Gastrocnemius medialis (tissue), 4 donors: ENCODE results near the gene PRPH.
"Not testable (repeated sequence)": the region's sequence is repeated elsewhere in the genome, so short reads cannot be mapped to it uniquely, and the experiment has no call there.

Source experiments
- POLR2A ChIP-seq, 2 donors: fragments of 450-650 bp; IDR thresholded peaks; one replicate each; pipeline ENCODE4 v1.6.1; 2017; ENCODE audit warnings: antibody characterized with exemption in 2 of 2, mild to moderate bottlenecking in 2 of 2, moderate library complexity in 2 of 2
- TF ChIP-seq, protein P1 (sequence below), 5 experiments: fragments of 450-650 bp in 3 of 5; fragments of 200-600 bp in 2 of 5; sonication (generic) in 2 of 5; IDR thresholded peaks in 4 of 5; conservative IDR thresholded peaks in 1 of 5; 1 replicate in 4 of 5; 2 replicates in 1 of 5; pipeline ENCODE4 v1.5.1; 2016 to 2019; ENCODE audit warnings: antibody characterized with exemption in 5 of 5, mild to moderate bottlenecking in 3 of 5, moderate library complexity in 3 of 5

DNA sequence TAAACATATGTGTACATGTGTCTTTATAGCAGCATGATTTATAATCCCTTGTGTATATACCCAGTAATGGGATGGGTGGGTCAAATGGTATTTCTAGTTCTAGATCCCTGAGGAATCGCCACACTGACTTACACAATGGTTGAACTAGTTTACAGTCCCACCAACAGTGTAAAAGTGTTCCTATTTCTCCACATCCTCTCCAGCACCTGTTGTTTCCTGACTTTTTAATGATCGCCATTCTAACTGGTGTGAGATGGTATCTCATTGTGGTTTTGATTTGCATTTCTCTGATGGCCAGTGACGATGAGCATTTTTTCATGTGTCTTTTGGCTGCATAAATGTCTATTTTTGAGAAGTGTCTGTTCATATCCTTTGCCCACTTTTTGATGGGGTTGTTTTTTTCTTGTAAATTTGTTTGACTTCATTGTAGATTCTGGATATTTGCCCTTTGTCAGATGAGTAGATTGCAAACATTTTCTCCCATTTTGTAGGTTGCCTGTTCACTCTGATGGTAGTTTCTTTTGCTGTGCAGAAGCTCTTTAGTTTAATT lies 15.6 kb downstream of the PRPH start:
- not testable (repeated sequence) for TF ChIP-seq POLR2A (IDR thresholded peaks at IDR 0.05)
- TF ChIP-seq, protein P1, sequence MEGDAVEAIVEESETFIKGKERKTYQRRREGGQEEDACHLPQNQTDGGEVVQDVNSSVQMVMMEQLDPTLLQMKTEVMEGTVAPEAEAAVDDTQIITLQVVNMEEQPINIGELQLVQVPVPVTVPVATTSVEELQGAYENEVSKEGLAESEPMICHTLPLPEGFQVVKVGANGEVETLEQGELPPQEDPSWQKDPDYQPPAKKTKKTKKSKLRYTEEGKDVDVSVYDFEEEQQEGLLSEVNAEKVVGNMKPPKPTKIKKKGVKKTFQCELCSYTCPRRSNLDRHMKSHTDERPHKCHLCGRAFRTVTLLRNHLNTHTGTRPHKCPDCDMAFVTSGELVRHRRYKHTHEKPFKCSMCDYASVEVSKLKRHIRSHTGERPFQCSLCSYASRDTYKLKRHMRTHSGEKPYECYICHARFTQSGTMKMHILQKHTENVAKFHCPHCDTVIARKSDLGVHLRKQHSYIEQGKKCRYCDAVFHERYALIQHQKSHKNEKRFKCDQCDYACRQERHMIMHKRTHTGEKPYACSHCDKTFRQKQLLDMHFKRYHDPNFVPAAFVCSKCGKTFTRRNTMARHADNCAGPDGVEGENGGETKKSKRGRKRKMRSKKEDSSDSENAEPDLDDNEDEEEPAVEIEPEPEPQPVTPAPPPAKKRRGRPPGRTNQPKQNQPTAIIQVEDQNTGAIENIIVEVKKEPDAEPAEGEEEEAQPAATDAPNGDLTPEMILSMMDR (IDR thresholded peaks at IDR 0.05 in 4 of 5, conservative IDR thresholded peaks at IDR 0.05 in 1 of 5): not testable (repeated sequence)
